Parathyroid adenoma (tissue), 2 donors: ENCODE results near the gene DLX6.

Source experiments
- H2AFZ ChIP-seq: fragments of 300-600 bp; sonication (generic); one replicate; pipeline ENCODE4 v1.7.0; 2017; ENCODE audit warnings: antibody characterized with exemption, mild to moderate bottlenecking
- H3K27ac ChIP-seq: fragments of 300-600 bp; sonication (generic); one replicate; pipeline ENCODE4 v1.7.0; 2017
- H3K27me3 ChIP-seq: fragments of 300-600 bp; sonication (generic); one replicate; pipeline ENCODE4 v1.7.0; 2017; ENCODE audit warnings: low read length; ENCODE audit not compliant: control insufficient read depth, insufficient read depth
- H3K36me3 ChIP-seq: fragments of 300-600 bp; sonication (generic); one replicate; pipeline ENCODE4 v1.7.0; 2017; ENCODE audit warnings: low read length; ENCODE audit not compliant: control insufficient read depth, insufficient read depth
- H3K4me1 ChIP-seq: fragments of 300-600 bp; sonication (generic); one replicate; pipeline ENCODE4 v1.7.0; 2017; ENCODE audit warnings: control low read depth
- H3K4me2 ChIP-seq: fragments of 300-600 bp; sonication (generic); one replicate; pipeline ENCODE4 v1.7.0; 2017; ENCODE audit warnings: low read length
- H3K4me3 ChIP-seq: fragments of 300-600 bp; sonication (generic); one replicate; pipeline ENCODE4 v1.7.0; 2017; ENCODE audit warnings: low read depth, low read length
- H3K79me2 ChIP-seq: fragments of 300-600 bp; sonication (generic); one replicate; pipeline ENCODE4 v1.7.0; 2017; ENCODE audit warnings: control low read depth
- H3K9ac ChIP-seq: fragments of 300-600 bp; sonication (generic); one replicate; pipeline ENCODE4 v1.7.0; 2017; ENCODE audit warnings: mild to moderate bottlenecking
- H3K9me3 ChIP-seq: fragments of 300-600 bp; sonication (generic); one replicate; pipeline ENCODE4 v1.7.0; 2017; ENCODE audit warnings: low read length; ENCODE audit not compliant: control insufficient read depth
- TF ChIP-seq, protein P1 (sequence below): fragments of 300-600 bp; sonication (generic); IDR thresholded peaks from one replicate; pipeline ENCODE4 v1.7.0; 2017; ENCODE audit warnings: antibody characterized with exemption, mild to moderate bottlenecking
- donor health status: primary hyperparathyroidism.

The DLX6 gene

DNA sequence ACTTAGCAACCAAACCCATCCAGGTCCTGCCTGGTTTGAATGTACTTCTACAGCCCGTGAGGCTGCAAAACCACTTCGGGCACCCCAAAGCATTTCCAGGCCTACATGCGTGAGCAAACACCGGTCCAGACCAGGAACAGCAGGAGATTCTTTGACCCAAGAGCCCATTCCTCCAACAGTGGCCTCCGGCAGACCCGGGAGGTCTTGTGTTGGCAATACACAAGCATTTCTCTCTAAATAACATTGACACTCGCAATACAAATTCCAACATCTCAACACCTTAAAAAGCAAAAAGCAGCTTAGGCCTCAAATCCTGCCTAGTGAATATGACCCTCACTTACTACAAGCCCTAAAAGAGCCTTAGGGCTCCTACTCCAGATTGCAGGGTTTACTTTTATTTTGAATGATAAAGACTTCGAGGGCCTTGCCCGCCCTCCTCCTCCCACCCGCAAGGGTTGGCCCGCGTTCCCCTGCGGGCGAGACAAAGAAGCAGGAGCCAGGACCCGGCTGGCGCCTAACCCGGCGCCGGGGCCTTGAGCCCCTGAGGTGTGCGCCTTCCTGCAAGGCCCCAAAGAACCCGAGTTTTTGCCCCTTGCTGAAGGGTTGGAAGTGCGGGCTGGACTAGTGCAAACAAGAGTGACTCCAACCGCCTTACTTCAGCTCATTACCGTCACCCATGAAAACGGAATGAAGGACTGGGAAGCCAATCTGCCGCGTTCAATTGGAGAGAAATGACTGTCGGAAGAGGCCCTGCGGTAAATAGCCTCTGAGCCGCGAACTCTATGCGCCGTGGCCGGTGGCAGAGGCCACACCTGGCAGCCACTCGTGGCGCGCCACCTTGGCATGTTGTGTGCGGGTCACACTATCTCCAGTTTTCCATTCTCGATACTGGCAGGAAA is 3.4 kb upstream of the DLX6 start:
- Histone ChIP-seq H3K9ac (no peak overlapping the region), H3K27ac (no peak overlapping the region), H3K79me2 (no peaks in the 10 kb centered on the region), H3K9me3 (no peaks in the 10 kb centered on the region), H3K4me3 (no peak overlapping the region), H2AFZ (no peak overlapping the region), H3K36me3 (no peaks in the 10 kb centered on the region), H3K4me2 (no peak overlapping the region), H3K27me3 (peaks cover 25% of the 10 kb centered on the region), H3K4me1 (no peaks in the 10 kb centered on the region)
- TF ChIP-seq, protein P1, sequence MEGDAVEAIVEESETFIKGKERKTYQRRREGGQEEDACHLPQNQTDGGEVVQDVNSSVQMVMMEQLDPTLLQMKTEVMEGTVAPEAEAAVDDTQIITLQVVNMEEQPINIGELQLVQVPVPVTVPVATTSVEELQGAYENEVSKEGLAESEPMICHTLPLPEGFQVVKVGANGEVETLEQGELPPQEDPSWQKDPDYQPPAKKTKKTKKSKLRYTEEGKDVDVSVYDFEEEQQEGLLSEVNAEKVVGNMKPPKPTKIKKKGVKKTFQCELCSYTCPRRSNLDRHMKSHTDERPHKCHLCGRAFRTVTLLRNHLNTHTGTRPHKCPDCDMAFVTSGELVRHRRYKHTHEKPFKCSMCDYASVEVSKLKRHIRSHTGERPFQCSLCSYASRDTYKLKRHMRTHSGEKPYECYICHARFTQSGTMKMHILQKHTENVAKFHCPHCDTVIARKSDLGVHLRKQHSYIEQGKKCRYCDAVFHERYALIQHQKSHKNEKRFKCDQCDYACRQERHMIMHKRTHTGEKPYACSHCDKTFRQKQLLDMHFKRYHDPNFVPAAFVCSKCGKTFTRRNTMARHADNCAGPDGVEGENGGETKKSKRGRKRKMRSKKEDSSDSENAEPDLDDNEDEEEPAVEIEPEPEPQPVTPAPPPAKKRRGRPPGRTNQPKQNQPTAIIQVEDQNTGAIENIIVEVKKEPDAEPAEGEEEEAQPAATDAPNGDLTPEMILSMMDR, result no peak

DNA sequence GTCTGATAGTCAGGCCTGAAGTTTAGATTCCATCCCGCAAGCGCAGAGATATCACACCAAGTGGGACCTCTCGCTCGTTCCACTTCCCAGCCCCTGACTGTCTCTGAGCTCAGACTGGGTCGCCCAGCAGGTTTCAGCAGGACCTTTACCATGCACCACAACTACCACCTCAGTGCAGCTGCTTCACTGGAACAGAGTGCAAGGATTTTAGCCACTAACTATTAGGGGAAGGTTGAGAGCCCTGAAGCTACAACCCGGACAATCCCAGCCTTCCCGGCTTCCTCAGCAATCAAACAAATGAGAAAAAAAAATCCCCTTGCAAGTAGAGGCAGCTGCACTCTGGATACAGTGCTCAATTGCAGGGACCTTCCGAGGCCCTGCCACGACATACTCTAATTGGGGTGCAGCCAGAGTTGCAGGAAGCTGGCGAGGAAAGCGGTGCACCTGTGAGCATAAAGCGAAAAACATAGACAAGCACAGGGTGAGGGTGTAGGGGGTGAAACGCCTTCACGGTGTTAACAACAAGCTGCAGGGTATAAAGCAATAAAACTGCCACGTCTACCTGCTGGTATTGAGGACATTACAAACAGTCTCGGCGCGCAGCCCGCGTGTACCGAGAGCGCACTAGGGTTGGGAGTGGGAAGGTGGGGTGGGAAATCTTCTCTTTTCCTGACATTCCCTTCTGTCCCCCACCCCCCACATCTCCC is 2.6 kb upstream of the DLX6 start:
- H3K9me3 ChIP-seq, result no peaks in the 10 kb centered on the region
- H3K79me2 ChIP-seq, result no peaks in the 10 kb centered on the region
- H3K36me3 ChIP-seq, result no peaks in the 10 kb centered on the region
- H3K4me3 ChIP-seq, result no peak overlapping the region
- no peak overlapping the region for H3K4me2 ChIP-seq
- H2AFZ ChIP-seq, result no peak overlapping the region
- TF ChIP-seq, protein P1, result no peak
- H3K27ac ChIP-seq, result no peak overlapping the region
- H3K9ac ChIP-seq, result no peak overlapping the region
- peaks cover 25% of the 10 kb centered on the region for H3K27me3 ChIP-seq
- no peaks in the 10 kb centered on the region for H3K4me1 ChIP-seq

DNA sequence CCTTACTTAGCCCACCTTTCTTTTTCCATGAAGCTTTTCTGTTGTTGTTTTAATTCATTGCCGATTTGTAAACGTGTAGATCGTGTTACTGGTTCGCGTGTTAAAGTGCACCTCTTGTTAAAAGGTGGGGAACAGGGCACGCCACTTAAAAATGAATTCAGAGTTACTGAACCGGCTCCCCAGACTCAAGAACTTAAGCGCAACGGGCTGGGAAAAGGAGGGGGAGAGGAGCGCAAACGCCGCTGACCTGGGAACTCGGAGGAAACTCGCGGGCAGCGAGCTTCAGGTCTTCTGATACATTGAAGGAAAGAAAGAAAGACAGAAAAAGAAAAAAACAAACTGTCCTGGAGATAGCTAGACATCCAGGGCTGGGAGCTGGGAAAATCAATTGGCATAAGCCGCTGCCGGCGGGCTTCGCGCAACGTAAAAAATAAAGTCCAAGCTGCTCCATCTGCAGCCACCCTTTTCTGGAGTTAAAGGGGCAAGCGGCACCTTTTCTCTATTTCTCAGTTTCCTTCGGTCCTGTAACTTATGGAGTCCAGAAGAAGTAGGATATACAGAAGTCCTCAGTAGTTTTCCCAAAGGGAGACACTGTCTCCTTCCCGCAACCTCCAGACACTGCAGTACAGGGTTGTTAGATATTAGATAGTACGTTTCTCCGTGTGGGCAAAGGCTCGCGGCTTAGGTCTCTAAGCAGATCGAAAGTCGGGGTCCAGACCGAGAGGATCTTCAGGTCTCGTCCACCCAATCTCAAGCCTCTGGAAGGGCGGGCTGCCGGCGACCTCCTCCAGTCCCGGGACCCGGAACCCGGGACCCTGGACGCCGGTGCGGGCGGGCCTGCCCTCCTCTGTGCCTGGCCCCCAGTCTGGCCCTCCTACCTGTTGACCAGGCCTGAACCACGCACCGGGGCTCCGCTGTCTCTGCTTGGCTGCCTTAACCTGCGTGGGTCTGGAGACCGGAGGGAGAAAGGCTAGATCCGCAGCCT is 1.8 kb upstream of the DLX6 start:
- Histone ChIP-seq H3K4me1 (no peaks in the 10 kb centered on the region), H3K4me3 (no peak overlapping the region), H3K79me2 (no peaks in the 10 kb centered on the region), H3K27ac (no peak overlapping the region), H3K9me3 (no peaks in the 10 kb centered on the region), H2AFZ (no peak overlapping the region), H3K9ac (no peak overlapping the region), H3K36me3 (no peaks in the 10 kb centered on the region), H3K27me3 (peaks cover 25% of the 10 kb centered on the region), H3K4me2 (no peak overlapping the region)
- TF ChIP-seq, protein P1, result no peak

DNA sequence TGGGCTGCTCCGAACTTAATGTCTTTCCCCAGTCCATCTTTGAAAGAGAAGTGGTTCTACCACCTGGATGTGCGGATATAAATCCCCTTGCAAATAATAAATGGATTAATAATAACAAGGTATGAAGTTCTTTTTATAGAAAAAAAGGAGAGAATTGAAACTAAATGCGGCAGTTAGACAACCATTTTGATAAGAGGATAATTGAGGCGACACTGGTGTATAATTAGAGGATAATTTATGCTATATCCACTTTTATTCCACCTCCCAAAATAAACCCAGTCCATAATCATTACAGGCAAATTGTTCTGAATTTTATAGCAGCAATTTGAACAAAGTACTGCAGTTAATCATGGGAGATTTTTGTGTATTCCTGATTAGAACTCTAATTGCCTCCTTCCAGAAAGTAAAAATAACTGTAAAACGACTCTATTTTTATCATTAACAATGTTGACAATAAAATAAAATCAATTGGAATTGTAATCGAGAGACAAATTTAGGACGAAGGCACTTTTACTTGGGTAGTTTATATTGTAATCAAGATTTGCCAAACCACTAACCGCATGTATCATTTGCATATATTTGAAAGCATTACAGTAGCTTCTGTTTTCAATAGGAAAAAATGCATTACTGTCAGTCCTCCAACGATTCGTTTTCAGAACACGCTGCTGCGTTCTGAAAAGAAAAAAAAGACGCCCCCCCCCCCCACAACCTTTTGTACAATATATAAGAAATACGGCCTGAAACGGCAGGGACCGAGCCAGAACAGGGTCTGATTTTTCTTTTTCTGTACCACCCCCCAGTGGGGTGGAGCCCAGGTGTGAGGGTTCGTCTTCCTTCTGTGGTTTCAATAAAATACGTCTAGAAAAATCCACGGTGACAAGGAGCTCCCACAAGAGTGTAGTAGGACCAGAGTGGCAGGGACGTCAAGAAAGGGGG is 838 bp upstream of the DLX6 start:
- TF ChIP-seq, protein P1, result no peak
- Histone ChIP-seq H3K27ac (no peak overlapping the region), H3K4me1 (no peaks in the 10 kb centered on the region), H3K9ac (no peak overlapping the region), H3K79me2 (no peaks in the 10 kb centered on the region), H2AFZ (no peak overlapping the region), H3K27me3 (peaks cover 30% of the 10 kb centered on the region), H3K4me3 (no peak overlapping the region), H3K36me3 (no peaks in the 10 kb centered on the region), H3K9me3 (no peaks in the 10 kb centered on the region), H3K4me2 (no peak overlapping the region)
